ENCODE results near the gene FAM47E.

The FAM47E gene

DNA sequence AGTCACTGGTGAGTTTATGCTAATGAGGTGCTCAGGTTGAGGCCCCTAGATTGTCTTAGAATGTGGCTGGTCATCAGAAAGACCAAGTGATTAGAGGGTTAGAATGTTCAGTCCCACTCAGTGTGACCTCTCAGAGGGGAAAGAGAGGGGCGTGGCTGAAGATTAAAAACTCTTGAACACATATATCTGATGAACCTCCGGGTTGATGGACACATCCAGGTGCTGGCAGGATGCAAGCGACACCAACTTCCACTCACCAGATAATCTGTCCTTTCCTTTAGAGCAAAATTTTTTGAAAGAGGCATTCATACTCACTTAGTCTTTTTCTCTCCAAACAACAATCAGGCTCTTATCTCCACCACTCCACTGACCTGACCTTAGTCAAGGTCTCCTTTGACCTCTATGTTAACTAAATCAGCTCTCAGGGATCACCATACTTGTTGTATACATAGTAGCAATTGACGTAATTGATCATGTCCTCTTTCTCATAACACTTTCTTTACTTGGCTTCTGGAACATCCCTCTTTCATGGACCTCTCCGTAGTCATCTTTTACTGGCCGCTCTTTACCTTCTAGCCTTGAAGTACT lies 14.2 kb downstream of the FAM47E start:
- no peaks in the 10 kb centered on the region for H3K4me1 ChIP-seq (ENCODE audit: control insufficient read depth, insufficient read depth, low read length, poor library complexity, severe bottlenecking)
- H3K9me3 ChIP-seq (ENCODE audit: control insufficient read depth, low read length) = no peaks in the 10 kb centered on the region
- no peak overlapping the region for H3K27ac ChIP-seq (ENCODE audit: insufficient read depth, low read length, poor library complexity, severe bottlenecking)
- H3K36me3 ChIP-seq (ENCODE audit: control insufficient read depth, insufficient read depth, low read length) = no peaks in the 10 kb centered on the region
- H3K4me3 ChIP-seq (ENCODE audit: insufficient read depth, low read depth, low read length, poor library complexity, severe bottlenecking) = no peak overlapping the region
- no peak for DNase-seq
- H3K27me3 ChIP-seq (replicated peaks; ENCODE audit: control insufficient read depth, insufficient read depth, low read length, poor library complexity, severe bottlenecking) = no peaks in the 10 kb centered on the region

DNA sequence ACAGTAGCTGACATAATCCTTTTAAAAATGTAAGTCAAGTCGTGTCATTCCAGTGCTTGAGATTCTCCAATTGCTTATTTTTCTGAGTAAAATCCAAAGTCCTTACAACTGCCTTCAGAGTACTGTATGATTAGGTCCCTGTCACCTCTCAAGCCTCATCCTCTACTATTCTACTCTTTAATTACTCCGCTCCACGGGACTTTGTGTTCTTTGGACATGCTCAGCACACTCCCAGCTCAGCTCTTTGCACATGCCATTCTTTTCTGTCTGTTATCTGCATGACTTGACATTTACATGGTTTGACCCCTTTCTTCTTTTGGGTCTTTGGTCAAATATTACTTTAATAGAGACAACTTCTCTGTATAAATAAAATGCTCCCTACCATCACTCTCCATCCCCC lies 15.1 kb downstream of the FAM47E start:
- no peaks in the 10 kb centered on the region for H3K36me3 ChIP-seq (ENCODE audit: control insufficient read depth, insufficient read depth, low read length)
- H3K4me3 ChIP-seq (ENCODE audit: insufficient read depth, low read depth, low read length, poor library complexity, severe bottlenecking) = no peak overlapping the region
- H3K9me3 ChIP-seq (ENCODE audit: control insufficient read depth, low read length) = no peaks in the 10 kb centered on the region
- H3K27me3 ChIP-seq (replicated peaks; ENCODE audit: control insufficient read depth, insufficient read depth, low read length, poor library complexity, severe bottlenecking) = no peaks in the 10 kb centered on the region
- H3K4me1 ChIP-seq (ENCODE audit: control insufficient read depth, insufficient read depth, low read length, poor library complexity, severe bottlenecking) = no peaks in the 10 kb centered on the region
- DNase-seq = no peak
- H3K27ac ChIP-seq (ENCODE audit: insufficient read depth, low read length, poor library complexity, severe bottlenecking) = no peak overlapping the region

DNA sequence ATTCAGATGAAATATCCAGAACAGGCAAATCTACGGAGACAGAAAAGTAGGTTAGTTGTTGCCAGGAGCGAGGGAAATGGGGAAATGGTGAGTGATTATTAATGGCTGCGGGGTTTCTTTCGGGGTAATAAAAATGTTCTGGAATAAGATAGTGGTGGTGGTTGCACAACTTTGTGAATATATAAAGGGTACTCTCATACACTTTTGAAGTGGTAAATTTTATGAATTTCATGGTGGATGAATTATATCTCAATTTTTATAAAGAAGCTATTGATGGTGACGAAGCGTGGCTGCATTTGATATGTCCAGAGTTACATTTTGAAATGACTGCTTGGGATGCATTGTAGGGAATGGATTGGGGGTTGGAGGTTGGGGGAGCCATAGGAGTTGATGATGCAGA lies 16.3 kb downstream of the FAM47E start:
- H3K4me3 ChIP-seq (ENCODE audit: insufficient read depth, low read depth, low read length, poor library complexity, severe bottlenecking) = no peak overlapping the region
- no peaks in the 10 kb centered on the region for H3K9me3 ChIP-seq (ENCODE audit: control insufficient read depth, low read length)
- H3K4me1 ChIP-seq (ENCODE audit: control insufficient read depth, insufficient read depth, low read length, poor library complexity, severe bottlenecking) = no peaks in the 10 kb centered on the region
- no peak overlapping the region for H3K27ac ChIP-seq (ENCODE audit: insufficient read depth, low read length, poor library complexity, severe bottlenecking)
- no peaks in the 10 kb centered on the region for H3K36me3 ChIP-seq (ENCODE audit: control insufficient read depth, insufficient read depth, low read length)
- no peak for DNase-seq
- no peaks in the 10 kb centered on the region for H3K27me3 ChIP-seq (replicated peaks; ENCODE audit: control insufficient read depth, insufficient read depth, low read length, poor library complexity, severe bottlenecking)

DNA sequence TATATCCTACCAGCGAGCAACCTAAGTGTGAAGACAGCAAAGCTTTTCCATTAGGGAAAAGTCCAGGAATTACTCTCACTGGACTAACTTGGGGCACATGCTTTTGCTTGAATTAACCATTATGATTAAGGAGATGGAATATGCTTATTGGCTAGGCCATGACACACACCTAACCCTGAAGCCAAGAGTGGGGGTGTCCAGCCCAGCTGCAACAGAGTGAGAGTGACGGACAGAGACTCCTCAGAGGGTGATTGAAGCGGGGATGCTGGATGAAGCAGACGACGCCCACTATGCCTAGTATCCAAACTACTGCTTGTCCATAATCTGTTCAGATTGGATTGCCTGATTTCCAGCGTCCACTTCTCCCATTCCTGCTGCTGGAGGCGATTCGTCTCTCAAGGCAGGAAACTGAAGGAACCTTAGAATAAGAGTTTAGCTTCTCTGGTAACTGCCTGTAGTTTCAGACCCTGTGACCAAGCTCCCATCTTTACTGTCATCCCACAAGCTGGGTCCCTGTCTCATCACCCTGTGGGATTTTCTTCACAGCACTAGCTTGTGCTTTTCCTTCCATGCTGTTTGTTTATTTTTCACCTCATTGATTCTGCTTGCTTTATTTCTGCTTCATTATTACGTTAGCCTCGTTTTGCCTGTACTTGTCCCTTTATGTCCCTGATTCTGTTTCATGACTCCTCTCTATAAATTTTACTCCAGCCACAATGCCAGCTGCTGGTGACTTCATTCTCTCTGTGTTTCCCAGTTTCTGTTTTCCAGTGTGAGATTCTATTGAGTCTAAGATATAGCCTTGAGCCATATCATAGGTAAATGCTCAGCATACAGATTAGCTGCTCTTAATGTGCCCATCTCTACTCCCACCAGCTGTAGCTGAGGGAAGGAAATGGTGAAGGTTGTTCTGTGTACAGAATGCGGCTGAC lies 19.0 kb downstream of the FAM47E start:
- H3K27me3 ChIP-seq (replicated peaks; ENCODE audit: control insufficient read depth, insufficient read depth, low read length, poor library complexity, severe bottlenecking) = no peaks in the 10 kb centered on the region
- no peaks in the 10 kb centered on the region for H3K4me1 ChIP-seq (ENCODE audit: control insufficient read depth, insufficient read depth, low read length, poor library complexity, severe bottlenecking)
- H3K36me3 ChIP-seq (ENCODE audit: control insufficient read depth, insufficient read depth, low read length) = no peaks in the 10 kb centered on the region
- H3K9me3 ChIP-seq (ENCODE audit: control insufficient read depth, low read length) = no peaks in the 10 kb centered on the region
- no peak overlapping the region for H3K4me3 ChIP-seq (ENCODE audit: insufficient read depth, low read depth, low read length, poor library complexity, severe bottlenecking)
- DNase-seq = no peak
- no peak overlapping the region for H3K27ac ChIP-seq (ENCODE audit: insufficient read depth, low read length, poor library complexity, severe bottlenecking)

DNA sequence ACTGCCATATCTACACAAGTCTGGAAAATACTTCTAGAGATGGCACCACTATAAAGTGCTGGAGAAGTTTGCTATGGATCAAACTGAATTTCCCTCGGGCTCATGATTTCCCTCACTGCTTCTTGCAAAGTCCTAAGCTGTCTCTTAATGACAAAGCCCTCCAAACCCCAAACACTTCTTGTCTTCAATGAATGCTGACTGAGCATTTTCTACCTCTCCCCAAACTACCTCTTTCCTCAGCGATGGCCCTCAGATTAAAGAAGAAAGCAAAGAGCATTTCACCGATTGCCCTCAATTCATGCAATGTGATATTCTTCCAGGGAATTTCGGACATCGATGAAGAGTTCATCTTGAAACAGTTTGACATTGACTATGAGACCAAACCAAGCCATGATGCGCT lies 19.7 kb downstream of the FAM47E start:
- Histone ChIP-seq H3K36me3 (ENCODE audit: control insufficient read depth, insufficient read depth, low read length) (no peaks in the 10 kb centered on the region), H3K9me3 (ENCODE audit: control insufficient read depth, low read length) (no peaks in the 10 kb centered on the region)
- no peak for DNase-seq

DNA sequence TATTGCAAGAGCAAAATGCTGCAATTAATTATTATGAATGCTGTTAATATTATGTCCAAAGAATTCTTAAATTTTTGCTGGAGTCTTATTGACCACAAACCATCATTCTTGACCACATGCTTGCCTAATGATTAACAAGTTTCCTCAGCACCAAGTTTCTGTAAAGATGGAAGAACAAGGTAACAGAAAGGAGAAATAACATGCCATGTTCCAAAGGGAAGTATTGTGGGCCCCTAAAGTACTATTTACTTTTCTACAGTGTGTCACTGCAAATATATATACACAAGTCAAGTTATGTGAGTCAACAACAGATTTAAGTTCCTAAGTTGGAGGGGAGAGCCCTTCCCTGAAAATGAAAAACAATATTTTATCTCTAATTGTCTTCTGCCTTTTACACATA lies 20.6 kb downstream of the FAM47E start:
- no peaks in the 10 kb centered on the region for H3K4me1 ChIP-seq (ENCODE audit: control insufficient read depth, insufficient read depth, low read length, poor library complexity, severe bottlenecking)
- no peak overlapping the region for H3K4me3 ChIP-seq (ENCODE audit: insufficient read depth, low read depth, low read length, poor library complexity, severe bottlenecking)
- H3K27me3 ChIP-seq (replicated peaks; ENCODE audit: control insufficient read depth, insufficient read depth, low read length, poor library complexity, severe bottlenecking) = no peaks in the 10 kb centered on the region
- no peaks in the 10 kb centered on the region for H3K9me3 ChIP-seq (ENCODE audit: control insufficient read depth, low read length)
- no peak overlapping the region for H3K27ac ChIP-seq (ENCODE audit: insufficient read depth, low read length, poor library complexity, severe bottlenecking)
- no peak for DNase-seq
- H3K36me3 ChIP-seq (ENCODE audit: control insufficient read depth, insufficient read depth, low read length) = no peaks in the 10 kb centered on the region

More for the DNA sequence above, 19.7 kb downstream of the FAM47E start:
- no peak overlapping the region for H3K27ac ChIP-seq (ENCODE audit: insufficient read depth, low read length, poor library complexity, severe bottlenecking)
- no peaks in the 10 kb centered on the region for H3K27me3 ChIP-seq (replicated peaks; ENCODE audit: control insufficient read depth, insufficient read depth, low read length, poor library complexity, severe bottlenecking)
- no peak overlapping the region for H3K4me3 ChIP-seq (ENCODE audit: insufficient read depth, low read depth, low read length, poor library complexity, severe bottlenecking)
- H3K4me1 ChIP-seq (ENCODE audit: control insufficient read depth, insufficient read depth, low read length, poor library complexity, severe bottlenecking) = no peaks in the 10 kb centered on the region

DNA sequence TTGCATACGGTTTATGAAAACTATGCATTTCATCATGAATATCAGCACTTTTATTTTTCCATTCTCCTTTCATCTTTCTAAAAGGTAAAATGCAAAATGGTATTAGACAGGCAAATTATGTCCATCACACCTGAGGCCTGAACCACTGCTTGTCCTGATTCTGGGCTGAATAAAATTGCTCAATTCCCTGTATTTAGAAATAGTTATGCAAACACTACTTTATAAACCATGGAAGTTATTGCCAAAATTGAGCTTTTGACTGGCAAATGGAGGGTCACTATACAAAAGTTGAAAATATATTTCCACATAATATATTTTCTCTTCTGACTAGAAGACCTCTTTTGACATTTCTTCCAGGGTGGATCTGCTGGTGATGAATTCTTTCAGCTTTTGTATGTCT lies 21.1 kb downstream of the FAM47E start:
- DNase-seq = no peak
- H3K27me3 ChIP-seq (replicated peaks; ENCODE audit: control insufficient read depth, insufficient read depth, low read length, poor library complexity, severe bottlenecking) = no peaks in the 10 kb centered on the region
- H3K9me3 ChIP-seq (ENCODE audit: control insufficient read depth, low read length) = no peaks in the 10 kb centered on the region
- H3K4me3 ChIP-seq (ENCODE audit: insufficient read depth, low read depth, low read length, poor library complexity, severe bottlenecking) = no peak overlapping the region
- no peaks in the 10 kb centered on the region for H3K4me1 ChIP-seq (ENCODE audit: control insufficient read depth, insufficient read depth, low read length, poor library complexity, severe bottlenecking)
- H3K36me3 ChIP-seq (ENCODE audit: control insufficient read depth, insufficient read depth, low read length) = no peaks in the 10 kb centered on the region
- H3K27ac ChIP-seq (ENCODE audit: insufficient read depth, low read length, poor library complexity, severe bottlenecking) = no peak overlapping the region

DNA sequence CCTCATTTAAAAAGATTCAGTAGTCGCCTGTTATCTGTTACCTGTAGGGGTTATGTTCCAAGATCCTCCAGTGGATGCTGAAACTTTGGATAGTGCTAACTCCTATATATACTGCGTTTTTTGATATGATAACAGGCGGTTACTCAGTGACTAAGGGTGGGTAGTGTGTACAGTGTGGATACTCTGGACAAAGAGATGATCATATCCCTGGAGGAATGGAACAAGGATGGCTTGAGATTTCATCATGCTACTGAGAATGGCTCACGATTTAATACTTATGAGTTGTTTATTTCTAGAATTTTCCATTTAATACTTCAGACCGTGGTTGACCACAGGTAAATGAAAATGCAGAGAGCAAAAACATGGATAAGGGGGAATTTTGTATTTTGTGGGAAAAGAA lies 21.5 kb downstream of the FAM47E start:
- Histone ChIP-seq H3K4me3 (ENCODE audit: insufficient read depth, low read depth, low read length, poor library complexity, severe bottlenecking) (no peak overlapping the region), H3K9me3 (ENCODE audit: control insufficient read depth, low read length) (no peaks in the 10 kb centered on the region), H3K36me3 (ENCODE audit: control insufficient read depth, insufficient read depth, low read length) (no peaks in the 10 kb centered on the region), H3K27me3 (replicated peaks; ENCODE audit: control insufficient read depth, insufficient read depth, low read length, poor library complexity, severe bottlenecking) (no peaks in the 10 kb centered on the region), H3K27ac (ENCODE audit: insufficient read depth, low read length, poor library complexity, severe bottlenecking) (no peak overlapping the region), H3K4me1 (ENCODE audit: control insufficient read depth, insufficient read depth, low read length, poor library complexity, severe bottlenecking) (no peaks in the 10 kb centered on the region)
- DNase-seq = no peak

DNA sequence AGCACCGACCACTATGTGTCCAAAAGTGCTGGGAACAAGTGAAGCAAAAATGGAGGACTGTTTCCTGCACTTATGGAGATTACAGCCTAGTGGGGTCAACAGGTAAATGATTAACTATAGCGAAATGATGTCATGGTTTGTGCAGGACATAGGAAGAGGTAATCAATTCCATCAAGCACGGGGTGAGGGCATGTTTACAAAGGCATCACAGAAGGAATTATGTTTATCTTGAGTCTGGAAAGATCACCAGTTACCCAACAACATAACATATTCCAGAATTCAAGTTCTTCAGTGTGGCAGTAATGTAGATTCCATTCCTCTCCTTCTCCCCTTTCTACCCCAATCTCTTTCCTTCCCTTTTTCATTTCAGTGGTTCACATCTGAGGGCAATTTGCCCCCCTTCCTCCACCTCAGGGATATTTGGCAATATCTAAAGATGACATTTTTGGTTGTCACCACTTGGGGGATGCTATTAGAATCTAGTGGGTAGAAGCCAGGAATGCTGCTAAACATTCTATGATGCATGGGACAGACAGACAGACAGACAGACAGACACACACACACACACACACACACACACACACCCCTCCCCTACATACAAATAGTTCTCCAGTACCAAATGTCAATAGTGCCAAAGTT lies 24.1 kb downstream of the FAM47E start:
- Histone ChIP-seq H3K36me3 (ENCODE audit: control insufficient read depth, insufficient read depth, low read length) (no peaks in the 10 kb centered on the region), H3K4me1 (ENCODE audit: control insufficient read depth, insufficient read depth, low read length, poor library complexity, severe bottlenecking) (no peaks in the 10 kb centered on the region), H3K27ac (ENCODE audit: insufficient read depth, low read length, poor library complexity, severe bottlenecking) (no peak overlapping the region), H3K4me3 (ENCODE audit: insufficient read depth, low read depth, low read length, poor library complexity, severe bottlenecking) (no peak overlapping the region), H3K9me3 (ENCODE audit: control insufficient read depth, low read length) (no peaks in the 10 kb centered on the region), H3K27me3 (replicated peaks; ENCODE audit: control insufficient read depth, insufficient read depth, low read length, poor library complexity, severe bottlenecking) (no peaks in the 10 kb centered on the region)
- no peak for DNase-seq

DNA sequence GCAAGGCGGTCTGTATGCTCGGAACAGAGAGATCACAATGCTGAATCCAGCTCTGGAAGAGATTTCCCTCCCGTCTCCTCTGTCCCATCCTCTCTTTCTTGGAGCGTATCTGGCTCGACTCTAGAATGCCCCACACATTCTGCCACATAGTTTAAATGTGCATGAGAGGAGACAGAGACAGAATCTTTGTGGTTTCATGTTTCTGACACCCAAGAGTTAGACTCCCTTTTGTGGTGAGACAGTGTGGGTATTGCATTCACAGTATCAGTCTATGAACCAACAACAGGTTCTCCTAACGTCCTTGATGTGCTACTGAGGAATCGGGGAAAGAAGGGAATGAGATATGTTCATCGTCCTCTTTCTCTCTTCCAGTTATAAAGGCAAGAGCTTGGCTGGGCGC lies 25.3 kb downstream of the FAM47E start:
- Histone ChIP-seq H3K36me3 (ENCODE audit: control insufficient read depth, insufficient read depth, low read length) (no peaks in the 10 kb centered on the region), H3K4me3 (ENCODE audit: insufficient read depth, low read depth, low read length, poor library complexity, severe bottlenecking) (no peak overlapping the region), H3K27ac (ENCODE audit: insufficient read depth, low read length, poor library complexity, severe bottlenecking) (no peak overlapping the region), H3K4me1 (ENCODE audit: control insufficient read depth, insufficient read depth, low read length, poor library complexity, severe bottlenecking) (no peaks in the 10 kb centered on the region), H3K27me3 (replicated peaks; ENCODE audit: control insufficient read depth, insufficient read depth, low read length, poor library complexity, severe bottlenecking) (no peaks in the 10 kb centered on the region), H3K9me3 (ENCODE audit: control insufficient read depth, low read length) (no peaks in the 10 kb centered on the region)
- no peak for DNase-seq

All from effector memory CD4-positive, alpha-beta T cell (primary cell).